KG1 (cell line): Measurements from ENCODE around the gene ELP1.
"Not testable (repeated sequence)": the region's sequence is repeated elsewhere in the genome, so short reads cannot be mapped to it uniquely, and the experiment has no call there.

Experiments used
- DNase-seq: peaks from one replicate; lab custom pipeline; 2025; lab: John Stamatoyannopoulos, UW

Gene ELP1

GRCh38 chr9:108933231-108933717 is 650 bp downstream of the ELP1 start:
- no peak for DNase-seq

GRCh38 chr9:108928386-108928785 is 5.5 kb downstream of the ELP1 start:
- DNase-seq: no peak

- no peak for DNase-seq
Observed at GRCh38 chr9:108924466-108924865, 9.5 kb downstream of the ELP1 start.

GRCh38 chr9:108921200-108921599 is 12.7 kb downstream of the ELP1 start:
- DNase-seq: no peak

GRCh38 chr9:108920401-108920800 is 13.5 kb downstream of the ELP1 start:
- DNase-seq: not testable (repeated sequence)

GRCh38 chr9:108919517-108919916 is 14.4 kb downstream of the ELP1 start:
- no peak for DNase-seq

- DNase-seq: no peak
Observed at GRCh38 chr9:108913391-108913790, 20.5 kb downstream of the ELP1 start.

- no peak for DNase-seq
Observed at GRCh38 chr9:108911820-108912219, 22.1 kb downstream of the ELP1 start.

GRCh38 chr9:108910914-108911313 is 23.0 kb downstream of the ELP1 start:
- no peak for DNase-seq

- DNase-seq: no peak
Observed at GRCh38 chr9:108910402-108910801, 23.5 kb downstream of the ELP1 start.

GRCh38 chr9:108905494-108905893 is 28.4 kb downstream of the ELP1 start:
- DNase-seq: no peak

- no peak for DNase-seq
Observed at GRCh38 chr9:108904161-108904560, 29.8 kb downstream of the ELP1 start.

GRCh38 chr9:108903420-108904103 is 30.4 kb downstream of the ELP1 start:
- no peak for DNase-seq

GRCh38 chr9:108900176-108900575 is 33.7 kb downstream of the ELP1 start:
- no peak for DNase-seq

GRCh38 chr9:108899023-108899695 is 34.8 kb downstream of the ELP1 start:
- DNase-seq: not testable (repeated sequence)

- DNase-seq: no peak
Observed at GRCh38 chr9:108897324-108898096, 36.4 kb downstream of the ELP1 start.

- no peak for DNase-seq
Observed at GRCh38 chr9:108894225-108894997, 39.5 kb downstream of the ELP1 start.

- no peak for DNase-seq
Observed at GRCh38 chr9:108889649-108890067, 44.3 kb downstream of the ELP1 start.

- not testable (repeated sequence) for DNase-seq
Observed at GRCh38 chr9:108886594-108887271, 47.2 kb downstream of the ELP1 start.

- no peak for DNase-seq
Observed at GRCh38 chr9:108885643-108886348, 48.1 kb downstream of the ELP1 start.

GRCh38 chr9:108884701-108885100 is 49.2 kb downstream of the ELP1 start:
- DNase-seq: no peak
